ENCODE data around the gene ERCC6L2. TPM values are rescaled to one million over a fixed set of nuclear protein-coding genes. Genes with fewer than 3 reads are reported as not detected.

Gene ERCC6L2
- total RNA-seq, 1 experiment from 2014 or later: 45.4 TPM

GRCh38 chr9:95993337-95993736 is 117.8 kb downstream of the ERCC6L2 start:
- Mint-ChIP-seq H3K4me3 (ENCODE audit: unreplicated experiment) (no peak overlapping the region), H3K9me3 (ENCODE audit: unreplicated experiment) (no peaks in the 10 kb centered on the region), H3K27ac (ENCODE audit: unreplicated experiment) (no peak overlapping the region), H3K27me3 (ENCODE audit: insufficient read depth, unreplicated experiment) (no peaks in the 10 kb centered on the region), H3K4me1 (ENCODE audit: low read depth, unreplicated experiment) (no peaks in the 10 kb centered on the region), H3K36me3 (ENCODE audit: insufficient read depth, unreplicated experiment) (peaks cover 18% of the 10 kb centered on the region)
- ChIA-PET CTCF (no interaction called here), POLR2A (no interaction called here)
- no peaks in the 10 kb centered on the region for H3K9me3 ChIP-seq
- DNase-seq: no peak
- no peaks in the 10 kb centered on the region for H3K4me1 ChIP-seq
- H3K36me3 ChIP-seq (ENCODE audit: control insufficient read depth, insufficient read depth, low read length): no peaks in the 10 kb centered on the region
- TF ChIP-seq, protein P1, sequence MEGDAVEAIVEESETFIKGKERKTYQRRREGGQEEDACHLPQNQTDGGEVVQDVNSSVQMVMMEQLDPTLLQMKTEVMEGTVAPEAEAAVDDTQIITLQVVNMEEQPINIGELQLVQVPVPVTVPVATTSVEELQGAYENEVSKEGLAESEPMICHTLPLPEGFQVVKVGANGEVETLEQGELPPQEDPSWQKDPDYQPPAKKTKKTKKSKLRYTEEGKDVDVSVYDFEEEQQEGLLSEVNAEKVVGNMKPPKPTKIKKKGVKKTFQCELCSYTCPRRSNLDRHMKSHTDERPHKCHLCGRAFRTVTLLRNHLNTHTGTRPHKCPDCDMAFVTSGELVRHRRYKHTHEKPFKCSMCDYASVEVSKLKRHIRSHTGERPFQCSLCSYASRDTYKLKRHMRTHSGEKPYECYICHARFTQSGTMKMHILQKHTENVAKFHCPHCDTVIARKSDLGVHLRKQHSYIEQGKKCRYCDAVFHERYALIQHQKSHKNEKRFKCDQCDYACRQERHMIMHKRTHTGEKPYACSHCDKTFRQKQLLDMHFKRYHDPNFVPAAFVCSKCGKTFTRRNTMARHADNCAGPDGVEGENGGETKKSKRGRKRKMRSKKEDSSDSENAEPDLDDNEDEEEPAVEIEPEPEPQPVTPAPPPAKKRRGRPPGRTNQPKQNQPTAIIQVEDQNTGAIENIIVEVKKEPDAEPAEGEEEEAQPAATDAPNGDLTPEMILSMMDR (IDR thresholded peaks at IDR 0.05; ENCODE audit: insufficient read depth in 1 of 2, low read depth in 1 of 2, low read length in 1 of 2, severe bottlenecking in 1 of 2, unreplicated experiment in 1 of 2): no peak
- no peak overlapping the region for H3K4me3 ChIP-seq (ENCODE audit: low read depth, low read length)
- H3K27me3 ChIP-seq (replicated peaks; ENCODE audit: control insufficient read depth, insufficient read depth, low read length): no peaks in the 10 kb centered on the region
- no TSS peak for BruUV-seq (replicated peaks)
- intact Hi-C loops (cut with micrococcal nuclease; ENCODE audit: unreplicated experiment): no loop called here

DNA sequence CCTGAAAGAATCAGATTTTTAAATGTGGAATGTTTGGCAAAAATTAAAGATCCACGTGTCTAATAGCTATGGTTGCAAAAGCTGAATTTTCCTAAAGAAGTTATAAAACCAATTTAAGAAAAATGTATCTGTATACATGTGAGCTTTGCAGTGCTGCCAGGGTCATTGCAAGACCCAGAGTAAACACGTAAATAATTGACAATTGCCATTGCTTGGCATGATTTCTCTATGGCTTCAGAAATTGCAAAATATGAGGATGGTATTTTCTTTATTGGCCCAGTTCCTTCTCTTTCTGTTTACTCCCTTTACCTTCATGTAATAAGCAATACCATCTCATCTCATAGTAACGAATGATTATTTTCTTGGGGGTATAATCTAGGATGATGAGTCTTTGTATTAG is 123.9 kb downstream of the ERCC6L2 start:
- no TSS peak for BruUV-seq (replicated peaks)
- no peak overlapping the region for H3K27ac Mint-ChIP-seq (ENCODE audit: unreplicated experiment)
- no peaks in the 10 kb centered on the region for H3K9me3 Mint-ChIP-seq (ENCODE audit: unreplicated experiment)
- H3K27me3 Mint-ChIP-seq (ENCODE audit: insufficient read depth, unreplicated experiment): no peaks in the 10 kb centered on the region
- H3K4me1 ChIP-seq: no peaks in the 10 kb centered on the region
- DNase-seq: no peak
- no peaks in the 10 kb centered on the region for H3K27me3 ChIP-seq (replicated peaks; ENCODE audit: control insufficient read depth, insufficient read depth, low read length)
- H3K4me3 Mint-ChIP-seq (ENCODE audit: unreplicated experiment): no peak overlapping the region
- peaks cover 24% of the 10 kb centered on the region for H3K36me3 Mint-ChIP-seq (ENCODE audit: insufficient read depth, unreplicated experiment)
- TF ChIP-seq, protein P1 (IDR thresholded peaks at IDR 0.05; ENCODE audit: insufficient read depth in 1 of 2, low read depth in 1 of 2, low read length in 1 of 2, severe bottlenecking in 1 of 2, unreplicated experiment in 1 of 2): no peak
- ChIA-PET POLR2A (no interaction called here), CTCF (no interaction called here)
- H3K9me3 ChIP-seq: no peaks in the 10 kb centered on the region
- H3K4me3 ChIP-seq (ENCODE audit: low read depth, low read length): no peak overlapping the region
- no peaks in the 10 kb centered on the region for H3K36me3 ChIP-seq (ENCODE audit: control insufficient read depth, insufficient read depth, low read length)
- H3K4me1 Mint-ChIP-seq (ENCODE audit: low read depth, unreplicated experiment): no peaks in the 10 kb centered on the region
- intact Hi-C loops (cut with micrococcal nuclease; ENCODE audit: unreplicated experiment): no loop called here

- Mint-ChIP-seq H3K4me3 (ENCODE audit: unreplicated experiment) (no peak overlapping the region), H3K9me3 (ENCODE audit: unreplicated experiment) (no peaks in the 10 kb centered on the region), H3K27me3 (ENCODE audit: insufficient read depth, unreplicated experiment) (no peaks in the 10 kb centered on the region), H3K4me1 (ENCODE audit: low read depth, unreplicated experiment) (no peaks in the 10 kb centered on the region), H3K36me3 (ENCODE audit: insufficient read depth, unreplicated experiment) (peaks cover 12% of the 10 kb centered on the region), H3K27ac (ENCODE audit: unreplicated experiment) (no peak overlapping the region)
- no peaks in the 10 kb centered on the region for H3K36me3 ChIP-seq (ENCODE audit: control insufficient read depth, insufficient read depth, low read length)
- intact Hi-C loops (cut with micrococcal nuclease; ENCODE audit: unreplicated experiment): no loop called here
- ChIA-PET POLR2A (no interaction called here), CTCF (no interaction called here)
- DNase-seq: no peak
- H3K4me3 ChIP-seq (ENCODE audit: low read depth, low read length): no peak overlapping the region
- TF ChIP-seq, protein P1 (IDR thresholded peaks at IDR 0.05; ENCODE audit: insufficient read depth in 1 of 2, low read depth in 1 of 2, low read length in 1 of 2, severe bottlenecking in 1 of 2, unreplicated experiment in 1 of 2): no peak
- no TSS peak for BruUV-seq (replicated peaks)
- H3K9me3 ChIP-seq: no peaks in the 10 kb centered on the region
- H3K27me3 ChIP-seq (replicated peaks; ENCODE audit: control insufficient read depth, insufficient read depth, low read length): no peaks in the 10 kb centered on the region
- no peaks in the 10 kb centered on the region for H3K4me1 ChIP-seq
Observed at GRCh38 chr9:96004379-96004778, 128.9 kb downstream of the ERCC6L2 start.
